ENCODE results near the gene LEPR.

DNA sequence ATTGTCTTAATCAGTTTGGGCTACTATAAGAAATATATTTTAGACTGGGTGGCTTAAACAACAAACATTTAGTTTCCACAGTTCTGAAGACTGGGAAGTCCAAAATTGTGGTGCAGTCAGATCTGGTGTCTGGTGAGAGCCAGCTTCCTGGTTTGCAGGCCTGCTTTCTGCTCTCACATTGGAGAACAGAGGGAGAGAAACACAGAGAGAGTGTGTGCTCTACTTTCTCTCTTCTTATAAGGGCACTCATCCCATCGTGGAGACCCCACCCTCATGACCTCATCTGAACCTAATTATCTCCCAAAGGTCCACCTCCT lies 4.1 kb downstream of the LEPR start:
- TF ChIP-seq POLR2A (IDR thresholded peaks at IDR 0.05), result no peak
- TF ChIP-seq, protein P1, sequence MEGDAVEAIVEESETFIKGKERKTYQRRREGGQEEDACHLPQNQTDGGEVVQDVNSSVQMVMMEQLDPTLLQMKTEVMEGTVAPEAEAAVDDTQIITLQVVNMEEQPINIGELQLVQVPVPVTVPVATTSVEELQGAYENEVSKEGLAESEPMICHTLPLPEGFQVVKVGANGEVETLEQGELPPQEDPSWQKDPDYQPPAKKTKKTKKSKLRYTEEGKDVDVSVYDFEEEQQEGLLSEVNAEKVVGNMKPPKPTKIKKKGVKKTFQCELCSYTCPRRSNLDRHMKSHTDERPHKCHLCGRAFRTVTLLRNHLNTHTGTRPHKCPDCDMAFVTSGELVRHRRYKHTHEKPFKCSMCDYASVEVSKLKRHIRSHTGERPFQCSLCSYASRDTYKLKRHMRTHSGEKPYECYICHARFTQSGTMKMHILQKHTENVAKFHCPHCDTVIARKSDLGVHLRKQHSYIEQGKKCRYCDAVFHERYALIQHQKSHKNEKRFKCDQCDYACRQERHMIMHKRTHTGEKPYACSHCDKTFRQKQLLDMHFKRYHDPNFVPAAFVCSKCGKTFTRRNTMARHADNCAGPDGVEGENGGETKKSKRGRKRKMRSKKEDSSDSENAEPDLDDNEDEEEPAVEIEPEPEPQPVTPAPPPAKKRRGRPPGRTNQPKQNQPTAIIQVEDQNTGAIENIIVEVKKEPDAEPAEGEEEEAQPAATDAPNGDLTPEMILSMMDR (IDR thresholded peaks at IDR 0.05), result no peak

All from esophagus squamous epithelium (tissue), 4 donors.